Measurements from ENCODE around the gene GNAQ.

GNAQ gene

GRCh38 chr9:78031444-78031892 is at the start of gene GNAQ:
GNAQ (minus strand) TSS chr9:78031811; CDS start chr9:78031235, 576 bp downstream.
- TF ChIP-seq GATA2 (IDR thresholded peaks at IDR 0.05; ENCODE audit: low read depth, low read length) (no peak), GATA3 (IDR thresholded peaks at IDR 0.05; ENCODE audit: low read depth, low read length) (no peak)

DNA sequence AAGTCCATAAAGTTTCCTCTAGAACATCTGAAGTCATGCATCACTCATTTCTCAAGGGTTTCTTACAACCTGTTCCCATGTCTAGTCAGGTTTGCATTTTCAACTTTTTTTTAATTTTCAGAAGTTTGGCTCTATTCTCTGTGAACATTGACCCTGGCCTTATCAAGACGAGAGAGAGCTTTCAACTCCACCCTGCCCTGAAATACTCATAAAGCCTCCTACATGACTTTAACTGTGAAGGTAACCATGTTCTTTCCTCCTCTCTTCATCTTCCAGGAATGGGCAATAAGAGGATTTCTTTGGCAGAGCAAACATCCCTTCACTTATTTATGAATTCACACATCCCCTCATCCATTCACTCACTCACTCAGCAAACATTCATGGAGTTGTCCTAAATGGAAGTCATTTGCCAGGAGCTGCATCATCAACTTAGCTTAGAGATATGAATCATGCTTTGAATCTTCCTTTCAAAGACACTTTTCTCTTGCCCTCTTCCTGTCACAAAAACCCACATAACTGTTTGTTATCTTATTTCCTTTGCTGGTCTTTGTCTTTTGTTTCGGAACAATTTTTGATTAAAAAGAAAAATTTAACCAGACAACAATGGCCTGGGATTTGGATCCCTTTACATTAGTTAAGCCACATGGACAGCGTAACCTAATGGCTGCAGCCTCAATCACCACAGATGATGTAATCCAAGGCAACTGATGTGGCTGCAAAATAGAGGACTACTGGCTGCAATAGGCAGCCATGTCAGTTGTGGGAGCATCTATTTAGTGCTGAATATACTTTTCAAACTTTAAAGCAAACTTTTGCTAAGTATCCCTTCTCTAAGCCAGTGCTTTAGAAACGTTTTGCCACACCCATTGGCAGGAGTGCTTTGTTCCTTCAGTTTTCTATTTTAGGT is 43.0 kb upstream of the GNAQ start:
- no peak for TF ChIP-seq GATA2 (IDR thresholded peaks at IDR 0.05; ENCODE audit: low read depth, low read length)
- TF ChIP-seq GATA3 (IDR thresholded peaks at IDR 0.05; ENCODE audit: low read depth, low read length), result no peak

GRCh38 chr9:78073722-78074121 is 42.1 kb upstream of the GNAQ start:
- TF ChIP-seq GATA3 (IDR thresholded peaks at IDR 0.05; ENCODE audit: low read depth, low read length), result no peak
- no peak for TF ChIP-seq GATA2 (IDR thresholded peaks at IDR 0.05; ENCODE audit: low read depth, low read length)

- TF ChIP-seq GATA2 (IDR thresholded peaks at IDR 0.05; ENCODE audit: low read depth, low read length) (no peak), GATA3 (IDR thresholded peaks at IDR 0.05; ENCODE audit: low read depth, low read length) (no peak)
Measured at GRCh38 chr9:78072586-78073199, 41.1 kb upstream of the GNAQ start.

- TF ChIP-seq GATA2 (IDR thresholded peaks at IDR 0.05; ENCODE audit: low read depth, low read length) (no peak), GATA3 (IDR thresholded peaks at IDR 0.05; ENCODE audit: low read depth, low read length) (no peak)
Measured at GRCh38 chr9:78070521-78070920, 38.9 kb upstream of the GNAQ start.

DNA sequence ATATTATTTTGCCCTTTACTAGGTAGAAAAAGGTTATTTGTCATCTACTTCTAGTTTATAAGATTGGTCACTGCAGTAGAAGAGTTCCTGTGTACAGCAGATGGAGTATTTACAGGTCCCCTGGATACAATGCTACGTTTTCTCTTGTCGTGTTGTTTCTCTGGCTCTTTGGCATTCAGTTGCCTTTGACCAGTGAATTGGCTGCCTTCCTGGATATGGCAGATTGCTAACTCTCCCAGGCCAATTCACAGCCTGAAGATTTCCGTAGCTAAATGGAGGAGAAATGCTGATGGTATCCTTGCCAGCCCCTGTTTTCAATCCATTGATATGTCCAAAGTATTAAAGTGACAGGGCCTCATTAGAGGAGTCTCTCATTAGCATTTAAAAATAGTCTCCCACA is 32.5 kb upstream of the GNAQ start:
- TF ChIP-seq GATA3 (IDR thresholded peaks at IDR 0.05; ENCODE audit: low read depth, low read length) (no peak), GATA2 (IDR thresholded peaks at IDR 0.05; ENCODE audit: low read depth, low read length) (no peak)

DNA sequence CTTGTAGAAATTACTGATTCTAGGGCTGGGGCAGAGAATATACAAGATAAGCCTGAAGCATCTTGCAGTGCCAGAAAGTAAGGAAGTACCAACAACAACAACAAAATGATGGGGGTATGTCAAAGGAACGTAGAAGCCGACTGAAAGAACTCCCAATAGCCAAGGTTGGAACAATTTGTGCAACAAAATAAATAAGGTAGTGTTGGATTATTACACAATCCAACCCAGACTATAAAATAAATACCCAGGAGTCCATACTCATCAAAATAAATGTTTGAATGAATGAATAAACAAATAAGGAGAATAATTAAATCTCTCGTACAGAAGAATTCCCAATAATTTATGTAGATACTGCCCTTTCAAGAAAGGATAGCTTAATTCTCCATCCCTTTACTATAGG is 31.1 kb upstream of the GNAQ start:
- TF ChIP-seq GATA3 (IDR thresholded peaks at IDR 0.05; ENCODE audit: low read depth, low read length) (no peak), GATA2 (IDR thresholded peaks at IDR 0.05; ENCODE audit: low read depth, low read length) (no peak)

DNA sequence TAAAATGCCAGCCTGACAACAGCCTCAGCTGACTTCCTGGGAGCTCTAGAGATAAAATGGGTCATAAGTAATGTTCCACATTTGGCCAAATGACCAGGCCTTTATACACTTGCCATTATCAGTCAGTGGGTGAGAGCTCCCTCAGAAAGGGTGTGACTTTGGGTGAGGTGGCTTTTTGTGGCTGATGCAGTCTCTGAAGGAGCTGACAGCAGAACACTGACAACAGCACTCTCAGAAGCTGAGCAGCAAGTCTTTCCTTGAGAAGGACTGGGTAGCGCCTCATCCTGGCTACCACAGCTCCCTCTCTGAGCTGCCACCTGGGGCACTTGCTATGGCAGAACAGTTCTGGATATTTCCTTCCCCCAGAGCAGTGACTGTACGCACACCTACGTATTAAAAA is 22.0 kb upstream of the GNAQ start:
- TF ChIP-seq GATA2 (IDR thresholded peaks at IDR 0.05; ENCODE audit: low read depth, low read length), result no peak
- TF ChIP-seq GATA3 (IDR thresholded peaks at IDR 0.05; ENCODE audit: low read depth, low read length), result no peak

GRCh38 chr9:78050421-78050820 is 18.8 kb upstream of the GNAQ start:
- no peak for TF ChIP-seq GATA3 (IDR thresholded peaks at IDR 0.05; ENCODE audit: low read depth, low read length)
- TF ChIP-seq GATA2 (IDR thresholded peaks at IDR 0.05; ENCODE audit: low read depth, low read length), result no peak

- TF ChIP-seq GATA3 (IDR thresholded peaks at IDR 0.05; ENCODE audit: low read depth, low read length), result no peak
- no peak for TF ChIP-seq GATA2 (IDR thresholded peaks at IDR 0.05; ENCODE audit: low read depth, low read length)
Measured at GRCh38 chr9:78049484-78049883, 17.9 kb upstream of the GNAQ start.

GRCh38 chr9:78047106-78047505 is 15.5 kb upstream of the GNAQ start:
- TF ChIP-seq GATA3 (IDR thresholded peaks at IDR 0.05; ENCODE audit: low read depth, low read length) (no peak), GATA2 (IDR thresholded peaks at IDR 0.05; ENCODE audit: low read depth, low read length) (no peak)

DNA sequence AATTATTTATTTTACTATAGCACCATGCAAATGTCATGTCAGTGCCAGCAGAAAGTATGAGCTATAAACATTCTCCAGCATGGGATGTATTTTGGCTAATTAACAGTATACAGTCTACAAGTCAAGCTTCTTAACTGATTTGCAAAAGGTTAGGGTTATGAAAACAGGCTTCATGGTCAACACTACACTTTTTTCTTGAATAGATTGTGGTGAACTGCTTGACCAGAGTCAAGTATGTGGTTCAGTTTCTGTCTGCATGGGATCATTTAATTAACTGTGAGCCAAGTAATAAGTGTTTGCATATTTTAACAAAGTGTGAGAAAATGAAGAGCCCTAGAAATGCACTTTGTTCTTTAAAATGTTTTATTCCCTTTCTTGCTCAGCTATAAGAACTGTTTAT is 14.5 kb upstream of the GNAQ start:
- TF ChIP-seq GATA2 (IDR thresholded peaks at IDR 0.05; ENCODE audit: low read depth, low read length), result no peak

DNA sequence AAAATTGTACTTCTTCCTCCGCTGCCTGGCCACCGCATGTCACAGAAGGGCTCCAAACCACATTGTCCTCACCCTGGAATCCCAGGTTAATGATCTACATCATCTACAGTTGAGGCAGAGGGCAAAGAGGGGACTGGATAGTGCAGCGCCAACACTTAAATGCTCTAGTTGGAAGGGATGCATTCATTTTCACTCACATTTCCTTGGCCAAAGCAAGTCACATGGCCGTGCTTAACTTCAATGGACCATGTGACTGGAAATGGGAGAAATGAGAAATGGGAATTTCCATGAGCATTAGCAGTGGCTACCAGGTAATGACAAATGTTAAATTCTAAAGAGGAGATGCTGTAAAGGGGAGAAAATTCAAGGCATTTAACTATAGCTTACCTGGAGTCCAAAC is 13.3 kb upstream of the GNAQ start:
- TF ChIP-seq GATA3 (IDR thresholded peaks at IDR 0.05; ENCODE audit: low read depth, low read length) (no peak), GATA2 (IDR thresholded peaks at IDR 0.05; ENCODE audit: low read depth, low read length) (no peak)

DNA sequence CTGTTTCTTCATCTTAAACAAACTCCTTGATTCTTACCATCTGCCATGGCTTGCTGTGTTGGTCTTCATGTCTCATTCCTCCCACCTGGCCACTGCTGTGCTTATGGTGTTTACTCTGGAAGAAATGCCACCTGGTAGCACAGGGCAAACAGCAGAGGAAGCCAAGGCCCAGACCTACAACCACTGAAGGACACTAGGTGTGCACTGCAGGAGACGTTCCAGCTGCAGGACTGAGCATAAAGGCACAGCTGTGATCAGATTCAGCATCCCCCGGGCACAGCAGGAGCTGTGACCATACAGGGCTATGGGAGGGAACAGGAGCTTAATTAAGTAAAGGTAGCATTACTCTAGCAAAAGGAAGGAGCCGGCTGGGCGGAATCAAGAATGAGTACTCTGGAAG is 12.6 kb upstream of the GNAQ start:
- no peak for TF ChIP-seq GATA3 (IDR thresholded peaks at IDR 0.05; ENCODE audit: low read depth, low read length)
- no peak for TF ChIP-seq GATA2 (IDR thresholded peaks at IDR 0.05; ENCODE audit: low read depth, low read length)

GRCh38 chr9:78041971-78042370 is 10.4 kb upstream of the GNAQ start:
- TF ChIP-seq GATA3 (IDR thresholded peaks at IDR 0.05; ENCODE audit: low read depth, low read length) (no peak), GATA2 (IDR thresholded peaks at IDR 0.05; ENCODE audit: low read depth, low read length) (no peak)

All from SH-SY5Y (cell line).